IMR-90 (cell line): ENCODE measurements around the gene CRHBP. TPM values are rescaled to one million over a fixed set of nuclear protein-coding genes. Genes with fewer than 3 reads are reported as not detected.
"Not testable (repeated sequence)": the region's sequence is repeated elsewhere in the genome, so short reads cannot be mapped to it uniquely, and the experiment has no call there.

Source experiments
- ATAC-seq: fragments of 200-7000 bp; cut with Tn5 transposase; 2 replicates; pipeline ENCODE4 v1.9.1; 2020; ENCODE audit warnings: low read depth, mild to moderate bottlenecking, moderate library complexity
- BruUV-seq: library from RNA; stranded (reverse); fragments of 400-500 nt; replicated peaks from 2 replicates; lab custom pipeline; 2021; lab: Mats Ljungman, UMichigan
- CTCF ChIA-PET: fragments of 300-600 bp; formaldehyde crosslinking; extraction: SDS; loops from one replicate; lab custom pipeline; 2021; ENCODE audit warnings: antibody characterized with exemption; lab: Yijun Ruan, JAX
- POLR2A ChIA-PET: fragments of 300-600 bp; sonication (Branson Sonifier 250); formaldehyde crosslinking; loops from one replicate; lab custom pipeline; 2022; ENCODE audit warnings: antibody characterized with exemption; ENCODE audit not compliant: unreplicated experiment; lab: Charles Lee
- DNase-seq: peaks from one replicate; pipeline ENCODE4 v3.0.0; 2013
- H2AFZ ChIP-seq: replicated peaks from 2 replicates; pipeline ENCODE3; 2013; ENCODE audit warnings: low read length, mild to moderate bottlenecking; ENCODE audit not compliant: poor library complexity
- H2AK5ac ChIP-seq: 2 replicates; pipeline ENCODE4 v1.6.1; 2013; ENCODE audit warnings: low read depth, low read length, inconsistent platforms
- H2AK9ac ChIP-seq: replicated peaks from 2 replicates; pipeline ENCODE3; 2013; ENCODE audit warnings: mild to moderate bottlenecking, low read depth, low read length, moderate library complexity; ENCODE audit not compliant: poor library complexity
- H2BK120ac ChIP-seq: 2 replicates; pipeline ENCODE4 v1.6.1; 2013; ENCODE audit warnings: low read depth, low read length, inconsistent platforms
- H2BK15ac ChIP-seq: 3 replicates; pipeline ENCODE4 v1.6.1; 2013; ENCODE audit warnings: low read depth, low read length, inconsistent platforms
- H2BK20ac ChIP-seq: 2 replicates; pipeline ENCODE4 v1.6.1; 2013; ENCODE audit warnings: low read depth, mild to moderate bottlenecking, inconsistent platforms, low read length, moderate library complexity
- H2BK5ac ChIP-seq: 2 replicates; pipeline ENCODE4 v1.6.1; 2013; ENCODE audit warnings: mild to moderate bottlenecking, low read depth, low read length, inconsistent platforms; ENCODE audit not compliant: poor library complexity, severe bottlenecking
- H3K14ac ChIP-seq: replicated peaks from 2 replicates; pipeline ENCODE4 v1.6.1; 2013; ENCODE audit warnings: low read depth, low read length, inconsistent platforms
- H3K18ac ChIP-seq: 2 replicates; pipeline ENCODE4 v1.6.1; 2013; ENCODE audit warnings: low read depth, low read length, control low read depth
- H3K23ac ChIP-seq: 2 replicates; pipeline ENCODE4 v1.6.1; 2013; ENCODE audit warnings: low read depth, low read length, inconsistent platforms
- H3K27ac ChIP-seq: 2 replicates; pipeline ENCODE4 v1.5.1; 2013; ENCODE audit warnings: mild to moderate bottlenecking, control low read depth, low read length; ENCODE audit not compliant: insufficient read depth
- H3K27me3 ChIP-seq: 2 replicates; pipeline ENCODE4 v1.6.1; 2013; ENCODE audit warnings: low read length; ENCODE audit not compliant: control insufficient read depth, insufficient read depth
- H3K36me3 ChIP-seq: 2 replicates; pipeline ENCODE4 v1.6.1; 2013; ENCODE audit warnings: low read length, mixed read lengths; ENCODE audit not compliant: control insufficient read depth, insufficient read depth
- H3K4ac ChIP-seq: 2 replicates; pipeline ENCODE4 v1.6.1; 2013; ENCODE audit warnings: low read depth, low read length, inconsistent platforms
- H3K4me1 ChIP-seq: 2 replicates; pipeline ENCODE4 v1.6.1; 2013; ENCODE audit warnings: low read length, mixed read lengths; ENCODE audit not compliant: control insufficient read depth, insufficient read depth
- H3K4me2 ChIP-seq: 2 replicates; pipeline ENCODE4 v1.6.1; 2013; ENCODE audit warnings: low read depth, mild to moderate bottlenecking, control low read depth, low read length, moderate library complexity
- H3K4me3 ChIP-seq: 2 replicates; pipeline ENCODE4 v1.5.1; 2013; ENCODE audit warnings: low read depth, mild to moderate bottlenecking, control low read depth, low read length, moderate library complexity; ENCODE audit not compliant: insufficient read depth
- H3K56ac ChIP-seq: 2 replicates; pipeline ENCODE4 v1.6.1; 2013; ENCODE audit warnings: low read length, inconsistent platforms; ENCODE audit not compliant: insufficient read depth; ENCODE audit errors: extremely low read depth
- H3K79me1 ChIP-seq, 2 experiments: 2 replicates each; pipeline ENCODE4 v1.6.1; 2013; ENCODE audit warnings: low read length in 2 of 2, inconsistent platforms in 1 of 2, low read depth in 1 of 2
- H3K9ac ChIP-seq: 2 replicates; pipeline ENCODE4 v1.6.1; 2013; ENCODE audit warnings: low read depth, low read length, control low read depth
- H3K9me1 ChIP-seq: 2 replicates; pipeline ENCODE4 v1.6.1; 2013; ENCODE audit warnings: low read length, inconsistent platforms; ENCODE audit not compliant: insufficient read depth
- H3K9me3 ChIP-seq: 2 replicates; pipeline ENCODE4 v1.6.1; 2013; ENCODE audit warnings: low read length; ENCODE audit not compliant: control insufficient read depth, insufficient read depth
- H4K20me1 ChIP-seq: 2 replicates; pipeline ENCODE4 v1.6.1; 2013; ENCODE audit warnings: low read length, inconsistent platforms; ENCODE audit not compliant: insufficient read depth
- H4K5ac ChIP-seq: 2 replicates; pipeline ENCODE4 v1.6.1; 2013; ENCODE audit warnings: mild to moderate bottlenecking, low read depth, low read length, control low read depth
- H4K8ac ChIP-seq, 2 experiments: 2 replicates each; pipeline ENCODE4 v1.6.1; 2013; ENCODE audit warnings: low read depth in 2 of 2, low read length in 2 of 2, control low read depth in 1 of 2, inconsistent platforms in 1 of 2
- H4K91ac ChIP-seq: 2 replicates; pipeline ENCODE4 v1.6.1; 2013; ENCODE audit warnings: low read depth, low read length, inconsistent platforms; ENCODE audit not compliant: insufficient read depth
- WGBS, 2 experiments: methylation state at CpG; one replicate each; pipeline versions ENCODE4 v1.1.5 to v1.1.7; 2013; ENCODE audit warnings: missing lambda C conversion rate in 2 of 2; ENCODE audit not compliant: insufficient read length in 1 of 2; ENCODE audit errors: extremely low coverage in 2 of 2; 5-methylcytosine and 5-hydroxymethylcytosine counted together
- dilution Hi-C: fragments of 300-500 bp; cut with HindIII; formaldehyde crosslinking; loops from one replicate; pipeline ENCODE4 v1.14.3; 2018; ENCODE audit warnings: low sequenced_read_pairs; ENCODE audit not compliant: unreplicated experiment
- in situ Hi-C: fragments of 300-500 bp; cut with MboI; formaldehyde crosslinking; loops from 3 replicates; pipeline ENCODE4 v1.14.3; 2019; ENCODE audit warnings: low sequenced_read_pairs, inconsistent platforms, mixed read lengths
- intact Hi-C: fragments of 100-400 bp; cut with micrococcal nuclease; formaldehyde crosslinking; loops from 2 replicates; pipeline ENCODE4 v1.10.0; 2022
- polyA plus RNA-seq, 3 experiments: library from polyadenylated mRNA; depleted of rRNA; stranded (reverse); fragments of >200 nt; gene quantifications; 2 replicates each; pipeline ENCODE4 v1.2.3, GENCODE V29; 2012; ENCODE audit warnings: low replicate concordance in 1 of 3
- total RNA-seq: library from RNA; depleted of rRNA; stranded (reverse); fragments of >200 nt; gene quantifications from 2 replicates; pipeline ENCODE4 v1.2.3, GENCODE V29; 2012

Gene CRHBP
- total and polyA plus RNA-seq, 2 of the 4 experiments (the other 2 are of a cell fraction) = 0.09 TPM; not detected in 1

- 50% methylated on average over 2 of the region's 9 CpGs; no CpG with 5 or more reads in 1 of the 2 experiments for WGBS, 2 experiments
Observed at GRCh38 chr5:76910344-76910933, 42.4 kb upstream of the CRHBP start.

DNA sequence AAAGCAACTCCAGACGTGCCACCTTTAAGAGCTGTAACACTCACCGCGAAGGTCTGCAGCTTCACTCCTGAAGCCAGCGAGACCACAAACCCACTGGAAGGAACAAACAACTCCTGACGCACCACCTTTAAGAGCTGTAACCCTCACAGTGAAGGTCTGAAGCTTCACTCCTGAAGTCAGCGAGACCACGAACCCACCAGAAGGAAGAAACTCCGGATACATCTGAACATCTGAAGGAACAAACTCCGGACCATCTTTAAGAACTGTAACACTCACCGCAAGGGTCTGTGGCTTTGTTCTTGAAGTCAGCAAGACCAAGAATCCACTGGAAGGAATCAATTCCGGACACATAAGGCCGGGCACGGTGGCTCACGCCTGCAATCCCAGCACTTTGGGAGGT lies 38.2 kb upstream of the CRHBP start:
- H3K14ac ChIP-seq, H3K36me3 ChIP-seq, H3K18ac ChIP-seq, H3K4me3 ChIP-seq, H3K27me3 ChIP-seq, H2BK20ac ChIP-seq, ATAC-seq, BruUV-seq, H3K56ac ChIP-seq, H3K4me2 ChIP-seq, H3K9ac ChIP-seq, H3K9me3 ChIP-seq, H3K4ac ChIP-seq, dilution Hi-C loops, H3K79me1 ChIP-seq, H4K8ac ChIP-seq, H3K4me1 ChIP-seq, H2BK15ac ChIP-seq, H2AK9ac ChIP-seq, in situ Hi-C loops, H3K27ac ChIP-seq, H2BK120ac ChIP-seq, H4K91ac ChIP-seq, H3K23ac ChIP-seq, POLR2A ChIA-PET, H3K9me1 ChIP-seq, H2AFZ ChIP-seq, intact Hi-C loops, H2BK5ac ChIP-seq, H4K20me1 ChIP-seq, H2AK5ac ChIP-seq, CTCF ChIA-PET, H4K5ac ChIP-seq, DNase-seq: not testable (repeated sequence)
- 97% methylated on average over 6 of the region's 14 CpGs; no CpG with 5 or more reads in 1 of the 2 experiments for whole genome bisulfite sequencing, 2 experiments

More at GRCh38 chr5:76910344-76910933, 42.4 kb upstream of the CRHBP start:
- H3K14ac ChIP-seq, in situ Hi-C loops, BruUV-seq, H2AFZ ChIP-seq, H3K4me1 ChIP-seq, H3K27me3 ChIP-seq, H3K4me2 ChIP-seq, H3K23ac ChIP-seq, H2BK15ac ChIP-seq, H3K9ac ChIP-seq, H3K27ac ChIP-seq, H4K20me1 ChIP-seq, ATAC-seq, H3K9me3 ChIP-seq, H2BK120ac ChIP-seq, H2AK5ac ChIP-seq, H3K56ac ChIP-seq, H3K9me1 ChIP-seq, H3K4me3 ChIP-seq, H4K8ac ChIP-seq, H3K36me3 ChIP-seq, CTCF ChIA-PET, DNase-seq, H2BK5ac ChIP-seq, H4K5ac ChIP-seq, H3K18ac ChIP-seq, H3K79me1 ChIP-seq, POLR2A ChIA-PET, H2AK9ac ChIP-seq, H4K91ac ChIP-seq, H3K4ac ChIP-seq, H2BK20ac ChIP-seq, intact Hi-C loops, dilution Hi-C loops: not testable (repeated sequence)
